HG02943 (cell line): ENCODE data around the gene AP5Z1.

Experiments used
- ATAC-seq: cut with Tn5 transposase; IDR thresholded peaks from one replicate; pipeline ENCODE4 v1.9.1; 2021; ENCODE audit warnings: mild to moderate bottlenecking, low read depth, moderate library complexity; ENCODE audit not compliant: unreplicated experiment

The AP5Z1 gene

DNA sequence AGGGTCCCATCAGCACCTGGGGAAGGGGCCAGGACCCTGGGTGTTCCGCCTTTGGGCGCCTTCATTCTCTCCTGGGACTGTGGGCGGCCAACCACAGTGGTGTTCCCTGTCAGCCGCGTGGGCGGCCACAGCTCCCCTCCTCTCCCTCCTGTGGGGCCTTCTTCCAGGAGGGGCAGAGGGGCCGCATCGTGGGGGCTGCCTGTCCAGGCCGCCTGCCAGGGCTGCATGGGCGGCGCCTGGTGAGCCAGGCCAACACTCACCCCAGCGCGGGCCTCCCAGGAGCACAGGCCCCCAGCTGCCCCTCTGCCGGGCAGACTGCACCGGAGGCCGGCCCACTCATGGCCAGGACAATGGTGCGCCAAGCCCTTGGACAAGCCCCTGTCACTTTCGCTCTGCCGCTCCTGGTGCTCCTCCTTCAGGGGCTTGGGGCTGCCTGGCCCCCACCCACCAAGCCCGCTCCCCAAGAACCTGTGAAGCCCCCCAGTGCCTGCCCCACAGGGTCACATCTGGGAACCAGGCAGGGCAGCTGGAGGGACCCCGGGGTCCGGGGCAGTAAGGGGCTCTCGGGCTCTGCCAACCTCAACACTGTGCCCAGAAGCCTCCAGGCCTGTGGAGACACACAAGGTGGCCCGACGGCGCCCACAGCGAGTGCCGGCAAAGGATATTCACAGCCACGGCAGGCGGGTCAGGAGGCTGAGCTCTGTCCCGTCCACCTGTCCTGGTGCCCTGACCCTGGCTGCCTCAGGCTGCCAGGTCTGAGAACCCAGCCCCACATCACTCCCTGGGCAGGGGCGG, 42.8 kb downstream of the AP5Z1 start:
- no peak for ATAC-seq

DNA sequence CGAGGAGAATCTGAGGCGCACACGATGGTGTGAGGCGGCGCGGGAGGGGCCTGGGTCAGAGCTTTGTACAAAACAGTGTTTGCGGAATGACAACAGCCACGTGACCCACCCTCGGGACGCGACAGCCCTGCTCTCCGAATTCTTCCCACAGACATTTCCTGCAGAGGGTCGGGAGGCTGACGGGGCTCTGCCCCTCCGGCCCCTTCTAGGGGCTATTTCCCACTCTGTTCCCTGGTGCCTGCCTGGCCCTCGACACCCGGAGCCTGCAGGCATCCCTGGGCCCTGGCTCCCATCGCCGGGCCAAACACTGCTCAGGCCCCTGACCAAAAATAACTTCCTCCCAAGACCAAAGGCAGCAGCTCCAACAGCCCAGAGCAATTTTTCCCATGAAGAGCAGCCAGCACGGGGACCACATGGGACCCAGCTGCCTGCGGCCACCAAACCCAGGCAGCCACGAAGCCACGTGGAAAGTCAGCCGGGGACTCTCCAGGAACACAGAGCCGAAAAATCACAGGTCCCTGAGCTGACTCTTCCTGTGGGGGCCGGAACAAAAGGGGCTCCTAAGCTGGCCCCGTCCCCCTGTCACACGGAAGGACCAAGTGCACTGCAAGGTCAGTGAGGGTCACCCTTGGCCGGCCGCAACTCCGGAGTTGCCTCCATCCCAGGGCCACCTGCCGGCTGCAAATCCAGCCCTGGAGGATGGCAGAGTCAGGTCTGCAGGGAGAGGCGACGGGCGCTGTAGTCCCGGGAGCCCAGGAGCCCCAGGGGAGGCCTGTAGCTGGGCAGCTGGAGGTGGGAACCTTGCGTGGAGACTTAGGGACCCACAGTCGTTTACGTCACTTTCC, 44.4 kb downstream of the AP5Z1 start:
- no peak for ATAC-seq

DNA sequence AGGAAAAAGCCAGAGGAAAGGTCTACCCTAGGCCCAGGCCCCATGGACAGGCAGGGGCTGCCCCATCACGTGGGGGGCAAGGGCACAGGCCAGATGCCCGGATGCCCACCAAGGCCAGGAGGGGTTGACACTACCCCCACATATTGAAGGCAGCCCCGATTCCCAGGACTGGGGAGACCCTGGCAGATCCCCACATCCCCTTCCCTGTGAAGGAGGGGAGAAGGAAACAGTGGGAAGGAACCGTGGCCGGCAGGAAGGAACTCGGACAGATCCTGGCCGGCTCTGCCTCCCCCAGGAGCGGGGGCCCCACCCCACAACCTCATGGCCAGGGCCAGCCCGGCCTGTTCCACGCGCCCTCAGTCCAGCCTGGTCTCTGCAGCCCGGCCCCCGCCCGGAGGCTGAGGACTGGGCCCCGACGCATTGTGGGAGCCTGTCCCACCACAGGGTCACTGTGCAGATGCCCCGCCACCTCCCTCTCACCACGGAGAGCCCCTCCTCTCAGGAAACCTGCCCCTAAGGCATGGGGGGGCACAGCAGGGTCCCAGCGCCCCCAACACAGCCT, 45.1 kb downstream of the AP5Z1 start:
- no peak for ATAC-seq

DNA sequence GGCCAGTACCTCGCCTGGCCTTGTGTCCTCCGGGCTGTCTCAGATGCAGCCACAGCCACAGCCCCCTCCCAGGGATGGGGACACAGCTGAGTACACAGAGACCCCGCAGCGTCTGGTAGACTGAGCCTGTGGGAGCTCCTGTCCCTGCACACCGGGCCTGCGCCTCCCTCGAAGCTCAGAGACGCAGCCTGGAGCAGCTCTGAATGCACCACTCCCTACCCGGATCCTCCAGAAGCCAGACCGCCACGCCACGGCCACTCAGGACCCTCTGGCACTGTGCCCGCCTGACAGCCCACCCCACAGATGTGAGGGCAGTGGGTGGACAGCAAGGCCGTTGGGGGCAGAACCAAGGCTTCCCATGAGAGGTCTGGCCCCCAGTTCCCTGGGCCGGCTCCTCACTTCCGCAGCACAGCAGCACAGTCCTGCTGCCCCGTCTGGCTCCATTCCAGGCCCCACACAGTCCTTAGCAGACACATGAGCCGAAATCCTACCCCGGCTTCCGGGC, 45.6 kb downstream of the AP5Z1 start:
- no peak for ATAC-seq

DNA sequence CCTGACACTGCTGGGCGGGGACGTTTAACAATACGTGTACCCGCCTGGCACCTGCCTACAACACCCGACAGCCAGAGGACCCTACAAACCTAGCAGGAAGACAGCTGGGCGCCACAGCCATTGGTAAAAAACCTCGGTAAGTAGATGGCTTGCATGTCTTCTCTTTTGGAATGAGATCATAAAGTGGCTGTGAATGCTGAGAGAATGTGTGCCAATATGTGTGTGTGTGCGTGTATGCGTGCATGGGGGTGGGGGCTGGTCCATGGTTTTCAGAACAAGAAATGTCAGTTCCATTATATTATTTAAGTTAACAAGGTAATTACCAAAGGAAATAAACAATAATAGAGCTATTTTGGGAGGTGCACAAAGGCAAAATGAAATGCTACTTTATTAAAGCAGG, 47.3 kb downstream of the AP5Z1 start:
- no peak for ATAC-seq

DNA sequence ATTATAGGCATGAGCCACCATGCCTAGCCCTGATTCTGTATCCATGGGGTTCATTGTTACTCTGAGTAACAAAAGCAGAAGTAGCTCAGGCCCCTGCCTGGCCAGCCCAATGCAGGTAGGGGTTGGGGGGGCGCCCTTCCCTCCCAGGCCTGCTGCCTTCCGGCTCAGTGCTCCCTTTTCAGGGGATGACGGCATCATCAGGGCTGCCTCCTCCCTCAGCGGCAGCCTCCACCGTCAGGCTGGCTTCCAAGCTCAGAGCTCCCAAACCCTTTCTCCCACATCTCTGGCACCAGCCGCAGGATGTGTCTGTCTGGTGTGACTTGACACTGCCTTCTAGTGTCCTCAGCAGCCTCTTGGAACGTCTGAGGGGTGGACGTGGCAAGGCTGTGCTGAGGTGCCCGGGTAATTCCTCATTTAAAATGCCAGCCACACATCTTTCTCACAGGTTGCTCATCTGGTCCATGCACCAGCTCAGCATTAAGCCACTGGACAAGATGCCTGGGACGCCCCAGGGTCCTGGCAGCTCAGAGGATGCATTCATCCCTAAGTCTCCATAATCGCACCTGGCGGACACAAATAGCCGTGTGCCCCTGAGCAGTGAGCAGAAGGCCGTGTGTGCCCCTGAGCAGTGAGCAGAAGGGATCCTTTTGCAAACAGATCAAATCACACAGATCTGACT, 48.2 kb downstream of the AP5Z1 start:
- ATAC-seq, result no peak

DNA sequence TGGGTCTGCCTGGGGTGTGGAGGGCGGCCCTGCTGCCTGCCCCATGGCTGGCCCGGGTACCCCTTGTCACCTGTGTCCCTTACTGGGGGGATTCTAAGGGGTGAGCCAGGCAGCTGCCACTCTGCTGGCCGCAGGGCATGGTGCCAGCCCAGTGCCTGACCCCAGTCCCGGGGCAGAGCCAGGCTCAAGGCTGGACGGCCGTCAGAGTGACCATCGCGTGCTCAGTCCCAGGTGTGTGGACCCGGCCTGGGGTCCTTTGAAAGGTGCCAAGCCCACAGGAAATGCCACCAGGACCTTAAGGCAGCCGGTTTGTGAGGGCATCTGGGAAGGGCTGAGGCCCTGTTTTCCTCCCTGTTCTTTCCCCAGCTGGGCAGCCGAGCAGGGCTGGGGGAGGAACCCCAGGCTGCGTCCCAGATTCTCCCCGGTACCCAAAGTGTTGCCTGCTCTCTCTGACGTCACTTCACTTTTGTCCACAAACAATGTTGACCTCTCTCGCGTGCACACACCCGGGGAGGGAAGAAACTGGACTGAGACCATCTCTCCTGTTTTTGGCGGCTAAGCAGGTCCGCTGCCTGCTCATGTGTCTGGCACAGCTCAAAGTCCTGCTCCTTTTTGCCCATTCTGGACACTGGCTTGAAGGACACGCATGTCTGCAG, 48.8 kb downstream of the AP5Z1 start:
- ATAC-seq, result no peak

DNA sequence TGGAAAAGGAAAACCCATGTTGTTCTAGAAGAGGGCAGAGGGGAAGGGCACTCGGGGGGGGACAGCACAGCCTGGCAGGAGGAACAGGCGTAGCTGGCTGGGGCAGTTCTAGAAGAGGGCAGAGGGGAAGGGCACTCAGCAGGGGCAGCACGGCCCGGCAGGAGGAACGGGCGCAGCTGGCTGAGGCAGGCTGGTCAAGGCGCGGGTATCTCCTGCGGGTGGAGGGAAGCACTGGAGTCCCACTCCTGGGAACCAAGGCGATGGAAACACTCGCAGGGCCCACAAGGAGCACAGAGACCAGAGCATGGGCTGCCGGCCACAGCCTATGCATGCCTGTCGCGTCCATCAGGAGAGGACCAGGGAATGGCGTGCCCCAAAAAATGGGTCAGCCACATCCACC, 49.7 kb downstream of the AP5Z1 start:
- ATAC-seq, result no peak

DNA sequence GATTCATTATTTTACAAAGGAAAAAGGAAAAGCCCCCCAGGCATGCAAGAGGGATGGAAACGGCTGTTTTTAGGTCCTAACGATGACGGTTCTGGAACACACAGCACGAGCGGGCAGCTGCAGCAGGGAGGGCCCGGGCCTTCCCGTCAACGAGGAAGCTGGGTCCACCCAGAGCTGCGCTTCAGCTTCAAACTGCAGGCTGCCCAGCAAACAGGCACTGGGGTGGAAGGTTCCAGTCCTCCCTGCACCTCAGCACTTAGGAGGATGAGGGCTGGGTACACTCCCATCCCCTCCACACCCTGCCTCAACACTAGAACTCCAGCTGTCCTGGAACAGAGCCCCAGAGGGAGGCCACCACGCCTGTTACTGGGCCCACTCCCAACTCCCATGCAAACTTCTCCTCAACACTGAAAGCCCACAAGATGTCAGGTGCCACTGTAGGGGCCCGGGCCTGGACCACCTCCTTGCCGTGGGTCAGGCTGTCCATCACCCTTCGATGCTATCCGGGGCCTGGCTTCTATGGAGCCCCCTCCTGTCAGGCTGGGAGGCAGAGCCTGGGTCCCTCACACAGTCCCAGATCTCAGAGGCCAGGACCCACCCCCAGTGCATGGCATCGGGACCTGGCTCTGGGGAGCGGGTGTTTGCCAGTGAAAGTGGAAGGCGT, 53.4 kb downstream of the AP5Z1 start:
- no peak for ATAC-seq

DNA sequence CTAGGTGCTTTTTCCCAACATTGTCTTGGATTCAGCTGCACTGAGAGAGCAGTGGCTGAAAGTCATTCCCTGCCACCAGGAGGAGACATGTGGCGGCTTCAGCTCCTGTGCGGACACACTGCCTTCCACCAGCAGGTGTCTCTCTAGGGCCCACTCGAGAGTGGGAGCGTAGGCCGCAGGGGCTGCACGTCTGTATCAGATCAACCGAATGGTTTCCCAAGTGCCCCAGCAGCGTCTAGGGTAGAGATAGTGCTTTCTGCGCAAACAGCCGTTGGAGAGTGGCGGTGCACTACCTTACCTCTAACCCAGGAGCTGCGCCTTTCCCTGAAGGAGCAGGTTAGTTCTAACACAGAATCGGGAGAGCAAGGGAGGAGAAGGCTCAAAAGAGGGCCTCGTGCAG, 54.8 kb downstream of the AP5Z1 start:
- ATAC-seq, result no peak

DNA sequence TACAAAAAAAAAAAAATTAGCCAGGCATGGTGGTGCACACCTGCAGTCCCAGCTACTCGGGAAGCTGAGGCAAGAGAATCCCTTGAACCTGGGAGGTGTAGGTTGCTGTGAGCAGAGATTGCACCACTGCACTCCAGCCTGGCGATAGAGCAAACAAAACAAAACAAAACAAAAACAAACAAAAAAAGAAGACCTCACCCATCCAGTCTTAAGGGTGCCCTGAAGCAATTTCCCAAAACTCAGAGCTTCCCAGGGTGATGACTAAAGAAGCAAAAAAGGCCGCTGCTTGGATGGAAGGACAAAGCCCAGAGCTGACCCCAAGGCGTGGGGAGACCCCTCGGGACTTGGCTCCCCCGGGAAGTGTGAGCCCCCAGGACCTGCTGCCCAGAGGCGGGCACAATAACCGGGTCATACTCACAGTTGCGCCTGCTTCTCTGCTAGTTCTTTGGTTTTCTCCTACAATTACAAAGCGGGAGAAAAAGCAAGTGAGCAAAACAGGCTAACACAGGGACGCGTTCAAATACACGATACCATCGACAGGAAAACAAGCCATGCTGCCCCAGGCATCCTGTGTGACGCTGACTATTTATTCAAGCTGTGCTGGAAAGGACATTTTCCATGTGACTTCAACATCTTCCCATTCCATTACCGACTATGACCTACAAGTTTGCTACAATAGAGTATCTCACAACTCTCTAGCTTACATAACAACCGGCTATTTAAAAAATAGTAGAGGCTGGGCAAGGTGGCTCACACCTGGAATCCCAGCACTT, 56.5 kb downstream of the AP5Z1 start:
- ATAC-seq, result no peak

DNA sequence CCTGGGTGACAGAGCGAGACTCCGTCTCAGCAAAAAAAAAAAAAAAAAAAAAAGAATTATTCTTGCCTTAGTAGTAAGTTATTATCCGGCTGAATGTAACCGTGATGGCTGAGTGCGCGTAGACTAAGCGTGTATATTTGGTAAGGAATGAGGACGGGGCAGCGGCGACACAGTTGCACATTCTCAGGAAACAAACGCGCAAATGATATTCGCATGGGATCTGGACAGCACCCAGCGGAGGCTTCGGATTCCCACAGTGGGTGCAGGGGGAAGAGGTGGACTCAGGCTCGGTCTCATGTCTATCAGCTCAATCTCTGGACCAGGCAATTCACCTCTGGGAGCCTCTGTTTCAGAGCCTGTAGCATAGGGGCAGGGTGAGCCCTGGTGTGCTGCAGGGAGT, 57.3 kb downstream of the AP5Z1 start:
- ATAC-seq, result no peak

DNA sequence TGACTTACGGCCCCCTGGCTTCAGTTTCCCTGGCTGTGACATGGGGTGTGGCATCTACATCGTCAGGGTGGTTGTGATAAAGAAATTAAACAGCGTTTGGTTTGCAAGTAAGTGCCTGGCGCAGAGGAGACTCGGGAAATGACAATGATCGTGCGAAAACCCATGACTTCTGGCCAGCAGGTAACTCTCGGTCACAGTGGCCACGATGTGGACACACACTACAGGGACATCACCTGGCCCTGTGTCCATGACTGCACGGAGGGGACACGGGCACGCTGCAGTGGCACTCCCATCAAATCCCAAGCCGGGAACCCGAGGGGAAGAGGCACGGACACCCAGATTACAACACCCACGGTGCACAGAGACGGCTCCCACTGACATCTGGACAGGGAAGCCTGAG, 57.8 kb downstream of the AP5Z1 start:
- no peak for ATAC-seq

DNA sequence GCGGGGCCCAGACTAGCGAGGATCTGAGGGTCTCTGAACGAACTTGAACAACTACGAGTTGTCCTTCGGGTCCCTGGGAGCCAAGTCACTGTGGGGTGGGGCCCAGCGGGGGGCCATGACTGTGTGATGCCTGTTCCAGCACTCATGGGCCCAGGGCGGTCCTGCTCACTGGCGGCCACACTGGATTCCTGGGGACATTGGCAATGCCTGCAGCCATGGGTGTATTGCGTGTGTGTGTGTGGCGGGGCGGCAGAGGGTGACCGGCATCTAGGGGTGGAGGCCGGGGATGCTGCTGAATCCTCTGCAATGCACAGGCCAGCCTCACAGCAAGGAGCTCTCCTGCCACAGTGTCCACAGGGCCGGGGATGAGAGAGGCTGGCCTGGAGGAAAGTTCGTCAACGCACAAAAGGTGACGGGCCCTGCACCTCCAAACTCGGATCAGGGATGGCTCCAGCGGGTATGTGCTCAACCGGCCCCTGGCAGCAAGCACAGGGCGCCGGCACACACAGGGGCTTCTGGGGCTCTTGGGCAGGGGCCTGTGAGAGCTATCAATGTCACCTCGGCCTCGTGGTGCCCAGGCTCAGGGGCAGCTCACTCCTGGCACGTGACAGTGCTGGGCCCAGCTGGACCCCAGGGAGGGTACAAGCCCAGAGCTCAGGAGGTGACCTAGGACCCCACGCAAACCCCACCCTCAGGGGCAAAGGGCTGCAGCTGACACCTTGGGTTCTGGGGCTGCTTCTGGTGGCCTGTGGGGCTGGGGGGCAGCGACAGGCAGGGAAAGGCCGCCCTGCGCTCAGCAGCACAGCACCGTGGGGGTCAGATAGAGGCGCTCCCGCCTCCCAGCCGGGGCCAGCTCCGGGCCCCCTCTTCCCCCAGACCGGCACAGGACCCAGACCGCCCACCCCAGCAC, 58.5 kb downstream of the AP5Z1 start:
- no peak for ATAC-seq

DNA sequence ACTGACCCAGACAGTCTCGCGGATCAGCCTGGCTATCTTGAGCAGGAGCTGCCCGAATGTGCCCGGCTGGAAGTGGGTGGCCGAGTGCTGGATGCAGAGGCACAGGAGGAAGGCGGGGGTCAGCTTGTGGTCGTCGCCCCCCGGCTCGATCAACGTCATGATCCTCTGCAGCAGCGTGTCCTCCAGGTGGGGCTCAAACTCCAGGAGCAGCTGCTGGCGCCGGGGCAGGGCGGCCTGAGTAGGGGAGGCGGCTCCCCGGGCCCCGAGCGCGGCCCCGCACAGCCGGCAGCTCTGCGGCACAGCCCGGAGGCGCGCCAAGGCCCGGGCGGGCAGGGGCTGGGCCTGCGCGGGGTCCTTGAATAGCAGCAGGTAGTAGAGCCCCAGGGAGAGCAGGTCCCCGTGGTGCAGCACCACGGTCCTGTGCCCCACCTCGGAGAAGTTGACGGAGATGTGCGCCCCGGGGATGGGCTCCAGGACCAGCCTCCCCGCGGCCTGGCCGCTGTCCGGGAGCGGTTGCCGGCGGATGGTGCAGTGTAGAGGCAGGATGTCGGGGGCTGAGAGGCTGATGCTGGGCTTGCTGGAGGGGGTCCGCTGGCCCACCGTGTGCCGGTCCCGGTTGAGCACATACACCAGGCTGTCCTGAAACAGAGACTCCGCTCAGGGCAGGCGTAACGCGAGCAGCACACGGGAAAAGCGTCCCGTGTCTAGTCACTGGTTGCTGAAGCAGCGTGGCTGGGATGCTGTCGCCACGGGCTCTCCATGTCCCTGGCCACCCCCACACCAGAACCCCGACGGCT, 59.4 kb downstream of the AP5Z1 start:
- ATAC-seq, result no peak

DNA sequence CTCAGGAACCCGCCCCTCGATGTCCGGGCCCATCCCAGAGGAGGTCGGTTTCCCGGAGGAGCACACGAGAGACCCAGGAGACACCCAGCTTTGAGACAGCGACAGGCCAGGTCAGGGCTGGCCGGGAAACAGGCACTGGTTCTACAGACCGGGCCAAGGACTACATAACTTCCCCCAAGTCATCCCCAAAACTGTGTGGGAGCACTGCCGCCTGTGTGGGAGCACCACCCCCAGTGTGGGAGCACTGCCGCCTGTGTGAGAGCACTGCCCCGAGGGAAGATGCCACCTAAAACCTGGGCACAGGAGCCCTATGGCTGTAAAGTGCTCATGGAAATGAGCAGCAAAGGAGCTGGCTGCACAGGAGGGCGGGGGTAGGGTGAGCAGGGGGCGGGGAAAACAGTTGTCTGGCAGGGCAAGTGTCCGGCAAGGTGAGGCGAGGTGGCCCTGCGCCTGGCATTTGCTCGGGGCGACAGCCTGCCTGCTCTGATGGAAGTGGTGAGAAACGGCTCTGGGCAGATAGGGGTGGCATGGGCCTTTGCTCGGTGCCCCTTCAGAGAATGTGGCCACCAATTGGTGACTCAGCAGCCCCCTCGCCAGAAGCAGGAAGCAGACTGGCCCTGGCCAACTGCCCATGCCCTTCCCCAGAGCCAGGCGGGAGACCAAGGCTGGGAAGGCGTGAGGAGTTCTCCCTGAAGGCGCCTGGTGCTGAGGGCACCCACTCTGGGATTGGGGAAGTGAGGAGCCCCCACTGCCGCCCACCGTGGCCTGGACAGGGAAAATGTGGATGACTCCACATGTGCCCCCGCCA, 60.2 kb downstream of the AP5Z1 start:
- ATAC-seq, result no peak
